GM19351 (cell line): ENCODE measurements around the gene SMURF2.
A peak's percentile ranks its signal among the peaks of the same experiment; 100 is the strongest.
"Not testable (repeated sequence)": the region's sequence is repeated elsewhere in the genome, so short reads cannot be mapped to it uniquely, and the experiment has no call there.

Experiments
- ATAC-seq: cut with Tn5 transposase; IDR thresholded peaks from one replicate; pipeline ENCODE4 v1.9.1; 2021; ENCODE audit warnings: mild to moderate bottlenecking, moderate library complexity; ENCODE audit not compliant: unreplicated experiment

The SMURF2 gene

GRCh38 chr17:64667807-64668721 lies 6.0 kb upstream of the SMURF2 start:
- not testable (repeated sequence) for ATAC-seq

GRCh38 chr17:64664299-64664981 lies 2.3 kb upstream of the SMURF2 start:
- not testable (repeated sequence) for ATAC-seq

GRCh38 chr17:64663836-64664235 lies 1.7 kb upstream of the SMURF2 start:
- ATAC-seq, result not testable (repeated sequence)

- ATAC-seq, result no peak
Observed at GRCh38 chr17:64662774-64663367, 764 bp upstream of the SMURF2 start.

GRCh38 chr17:64661726-64661975 lies 456 bp downstream of the SMURF2 start:
- peak; percentile 36 for ATAC-seq

- ATAC-seq, result not testable (repeated sequence)
Observed at GRCh38 chr17:64660978-64661725, 955 bp downstream of the SMURF2 start.

- not testable (repeated sequence) for ATAC-seq
Observed at GRCh38 chr17:64660195-64660977, 1.7 kb downstream of the SMURF2 start.

- ATAC-seq, result no peak
Observed at GRCh38 chr17:64658931-64659330, 3.2 kb downstream of the SMURF2 start.

GRCh38 chr17:64657610-64658125 lies 4.4 kb downstream of the SMURF2 start:
- no peak for ATAC-seq

GRCh38 chr17:64655704-64656103 lies 6.4 kb downstream of the SMURF2 start:
- no peak for ATAC-seq

GRCh38 chr17:64653985-64654355 lies 8.1 kb downstream of the SMURF2 start:
- no peak for ATAC-seq

GRCh38 chr17:64653325-64653984 lies 8.7 kb downstream of the SMURF2 start:
- ATAC-seq, result no peak

GRCh38 chr17:64651889-64652288 lies 10.2 kb downstream of the SMURF2 start:
- ATAC-seq, result no peak

GRCh38 chr17:64648234-64648633 lies 13.9 kb downstream of the SMURF2 start:
- ATAC-seq, result no peak

- ATAC-seq, result no peak
Observed at GRCh38 chr17:64647817-64648216, 14.3 kb downstream of the SMURF2 start.

GRCh38 chr17:64639516-64639915 lies 22.6 kb downstream of the SMURF2 start:
- ATAC-seq, result no peak

GRCh38 chr17:64638552-64639203 lies 23.4 kb downstream of the SMURF2 start:
- ATAC-seq, result no peak

- ATAC-seq, result peak; percentile 90
Observed at GRCh38 chr17:64635647-64636305, 26.3 kb downstream of the SMURF2 start.

GRCh38 chr17:64634218-64634617 lies 27.9 kb downstream of the SMURF2 start:
- ATAC-seq, result no peak
